H1 (cell line): ENCODE measurements around the gene SRSF12. TPM values are rescaled to one million over a fixed set of nuclear protein-coding genes. Genes with fewer than 3 reads are reported as not detected.
A peak's percentile ranks its signal among the peaks of the same experiment; 100 is the strongest.

Experiments used
- BACH1 ChIP-seq: IDR thresholded peaks from 2 replicates; pipeline ENCODE4 v1.6.1; 2012; ENCODE audit warnings: low read length, improper control_type of control experiment
- CBX5 ChIP-seq: fragments of 300-800, 300-1000 bp; sonication (generic); IDR thresholded peaks from 2 replicates; pipeline ENCODE4 v1.7.1; 2016; ENCODE audit warnings: antibody characterized with exemption, low read length, low read depth
- CEBPB ChIP-seq: IDR thresholded peaks from 2 replicates; pipeline ENCODE4 v1.6.1; 2012; ENCODE audit warnings: low read depth, low read length
- CTBP2 ChIP-seq: IDR thresholded peaks from 2 replicates; pipeline ENCODE4 v1.7.0; 2011; ENCODE audit warnings: borderline replicate concordance, mild to moderate bottlenecking, moderate library complexity, mixed read lengths, low read length; ENCODE audit not compliant: insufficient read depth, insufficient read length
- EP300 ChIP-seq, 2 experiments: IDR thresholded peaks; 1 replicate in 1 of 2; 2 replicates in 1 of 2; pipeline ENCODE4 v1.6.1; 2011 to 2012; ENCODE audit warnings: low read depth in 2 of 2, low read length in 2 of 2, mild to moderate bottlenecking in 2 of 2, borderline replicate concordance in 1 of 2, inconsistent platforms in 1 of 2, moderate library complexity in 1 of 2
- EZH2 ChIP-seq: fragments of 200-600 bp; sonication (generic); IDR thresholded peaks from 2 replicates; pipeline ENCODE4 v1.7.1; 2012; ENCODE audit warnings: low read depth, mild to moderate bottlenecking, moderate library complexity, low read length, inconsistent platforms; ENCODE audit not compliant: severe bottlenecking
- FOSL1 ChIP-seq: IDR thresholded peaks from 2 replicates; pipeline ENCODE4 v1.6.1; 2011; ENCODE audit warnings: mild to moderate bottlenecking, low read depth, low read length, moderate library complexity; ENCODE audit not compliant: insufficient read depth
- GTF2F1 ChIP-seq: IDR thresholded peaks from 2 replicates; pipeline ENCODE4 v1.6.1; 2012; ENCODE audit warnings: low read depth, low read length, improper control_type of control experiment, borderline replicate concordance
- HDAC6 ChIP-seq: IDR thresholded peaks from one replicate; pipeline ENCODE4 v1.7.1; 2012; ENCODE audit warnings: low read depth, mild to moderate bottlenecking, inconsistent platforms, low read length, moderate library complexity
- JUND ChIP-seq: IDR thresholded peaks from 2 replicates; pipeline ENCODE4 v1.6.1; 2011; ENCODE audit warnings: mild to moderate bottlenecking, improper control_type of control experiment, low read length
- KDM1A ChIP-seq: fragments of 200-600, 300-600 bp; sonication (generic); IDR thresholded peaks from 2 replicates; pipeline ENCODE4 v1.7.1; 2016; ENCODE audit warnings: mild to moderate bottlenecking, low read length, borderline replicate concordance
- NRF1 ChIP-seq: IDR thresholded peaks from 2 replicates; pipeline ENCODE4 v1.6.1; 2011; ENCODE audit warnings: mild to moderate bottlenecking, low read depth, low read length, improper control_type of control experiment
- POLR2AphosphoS5 ChIP-seq: IDR thresholded peaks from 2 replicates; pipeline ENCODE4 v1.6.1; 2011; ENCODE audit warnings: low read depth, low read length
- RAD21 ChIP-seq, 2 experiments: IDR thresholded peaks in 1 of 2; conservative IDR thresholded peaks in 1 of 2; 2 replicates each; pipeline ENCODE4 v1.6.1; 2011; ENCODE audit warnings: low read depth in 2 of 2, low read length in 2 of 2, improper control_type of control experiment in 1 of 2, inconsistent platforms in 1 of 2, mild to moderate bottlenecking in 1 of 2, moderate library complexity in 1 of 2
- RFX5 ChIP-seq: IDR thresholded peaks from 2 replicates; pipeline ENCODE4 v1.6.1; 2011; ENCODE audit warnings: low read depth, low read length, improper control_type of control experiment, borderline replicate concordance
- SIX5 ChIP-seq: IDR thresholded peaks from 2 replicates; pipeline ENCODE4 v1.6.1; 2011; ENCODE audit warnings: mild to moderate bottlenecking, low read depth, low read length
- SUZ12 ChIP-seq: fragments of 200-600 bp; sonication (generic); IDR thresholded peaks from 2 replicates; pipeline ENCODE4 v1.6.1; 2012; ENCODE audit warnings: mild to moderate bottlenecking, inconsistent platforms, low read length, moderate library complexity, mixed read lengths
- TCF12 ChIP-seq: IDR thresholded peaks from 2 replicates; pipeline ENCODE4 v1.6.1; 2011; ENCODE audit warnings: low read depth, mild to moderate bottlenecking, low read length
- ZNF274 ChIP-seq: IDR thresholded peaks from 2 replicates; pipeline ENCODE4 v1.7.0; 2012; ENCODE audit warnings: low read length, borderline replicate concordance; ENCODE audit errors: extremely low read depth
- polyA plus RNA-seq, 7 experiments: library from polyadenylated mRNA; depleted of rRNA in 3 of 7; stranded (reverse) in 5 of 7; unstranded in 2 of 7; fragments of >200 nt in 5 of 7; fragments of 200-250 nt in 2 of 7; gene quantifications; 1 replicate in 5 of 7; 2 replicates in 1 of 7; 4 replicates in 1 of 7; pipeline versions ENCODE4 v1.2.1 to v1.2.3, GENCODE V29; 2011 to 2013; ENCODE audit warnings: missing spikeins in 2 of 7, mixed read lengths in 2 of 7
- total RNA-seq: library from RNA; stranded (reverse); fragmentation: NEBNext Ultra II Directional; extraction: Animal tissue kit (Norgen Biotek cat#: 25700); gene quantifications from 2 replicates; pipeline ENCODE4 v1.2.1, GENCODE V29; 2021
- TF ChIP-seq, protein P1 (sequence below): IDR thresholded peaks from 2 replicates; pipeline ENCODE4 v1.6.1; 2012; ENCODE audit warnings: low read length, inconsistent platforms
- TF ChIP-seq, protein P2 (sequence below): IDR thresholded peaks from 2 replicates; pipeline ENCODE4 v1.6.1; 2012; ENCODE audit warnings: inconsistent platforms

The SRSF12 gene
- total and polyA plus RNA-seq, 2 of the 8 experiments (the other 6 are each of a cell fraction or from before 2014, with no cell fraction given), result 2.6 to 4.2 TPM

DNA sequence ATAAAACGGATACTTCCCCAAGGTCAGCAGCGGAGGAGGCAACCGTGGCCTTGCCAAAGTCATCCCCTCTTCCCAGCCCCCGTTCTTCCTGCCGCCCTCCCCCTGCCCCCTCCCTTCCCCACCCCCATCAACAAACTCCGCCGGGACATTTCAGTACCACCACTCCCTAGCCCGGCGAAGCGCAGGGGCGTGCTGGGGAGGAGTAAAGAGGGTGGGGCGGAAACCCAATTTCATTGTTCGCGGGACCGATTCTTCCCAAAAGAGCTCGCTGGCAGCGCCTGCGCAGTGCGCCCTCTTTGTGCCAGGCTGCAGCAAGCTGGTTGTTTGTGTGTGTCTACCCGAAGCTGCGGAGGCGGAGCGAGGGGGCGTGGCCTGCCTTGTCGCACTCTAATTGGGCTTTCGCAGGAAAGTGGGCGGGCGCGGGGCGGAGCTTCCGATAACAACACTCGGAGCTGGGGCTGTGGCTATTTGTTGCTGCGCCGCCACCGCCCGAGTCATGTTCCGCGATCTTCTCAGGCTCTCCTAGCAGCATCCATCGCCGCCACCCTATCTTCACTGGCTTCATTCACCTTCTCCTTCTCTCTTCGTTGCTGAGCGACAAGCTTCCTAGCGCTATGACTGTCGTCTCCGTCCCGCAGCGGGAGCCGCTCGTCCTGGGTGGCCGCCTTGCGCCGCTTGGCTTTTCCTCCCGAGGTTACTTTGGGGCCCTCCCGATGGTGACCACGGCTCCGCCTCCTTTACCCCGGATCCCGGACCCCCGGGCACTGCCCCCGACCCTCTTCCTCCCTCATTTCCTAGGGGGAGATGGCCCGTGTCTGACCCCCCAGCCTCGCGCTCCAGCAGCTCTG lies 37.4 kb downstream of the SRSF12 start, which contains the start of gene PNRC1 (continued):
- TF ChIP-seq CBX5, result no peak
- TF ChIP-seq EP300 (IDR thresholded peaks at IDR 0.05; ENCODE audit: borderline replicate concordance in 1 of 2, low read depth in 2 of 2, low read length in 2 of 2), result peak in 1 of 2 experiments; percentile 7; a peak in 1 of 3 replicates
- peak; percentile 99 for TF ChIP-seq POLR2AphosphoS5
- TF ChIP-seq RFX5, result no peak
- TF ChIP-seq SIX5, result no peak
- no peak for TF ChIP-seq JUND
- TF ChIP-seq CEBPB, result no peak
- no peak for TF ChIP-seq TCF12
- TF ChIP-seq CTBP2, result no peak
- no peak for TF ChIP-seq SUZ12
- TF ChIP-seq, protein P1, sequence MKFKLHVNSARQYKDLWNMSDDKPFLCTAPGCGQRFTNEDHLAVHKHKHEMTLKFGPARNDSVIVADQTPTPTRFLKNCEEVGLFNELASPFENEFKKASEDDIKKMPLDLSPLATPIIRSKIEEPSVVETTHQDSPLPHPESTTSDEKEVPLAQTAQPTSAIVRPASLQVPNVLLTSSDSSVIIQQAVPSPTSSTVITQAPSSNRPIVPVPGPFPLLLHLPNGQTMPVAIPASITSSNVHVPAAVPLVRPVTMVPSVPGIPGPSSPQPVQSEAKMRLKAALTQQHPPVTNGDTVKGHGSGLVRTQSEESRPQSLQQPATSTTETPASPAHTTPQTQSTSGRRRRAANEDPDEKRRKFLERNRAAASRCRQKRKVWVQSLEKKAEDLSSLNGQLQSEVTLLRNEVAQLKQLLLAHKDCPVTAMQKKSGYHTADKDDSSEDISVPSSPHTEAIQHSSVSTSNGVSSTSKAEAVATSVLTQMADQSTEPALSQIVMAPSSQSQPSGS, result no peak
- TF ChIP-seq EZH2, result no peak
- TF ChIP-seq GTF2F1, result 0 out of 2 replicates have a peak, but pooled peaks have one; percentile 91
- TF ChIP-seq HDAC6, result no peak
- no peak for TF ChIP-seq ZNF274
- no peak for TF ChIP-seq FOSL1
- no peak for TF ChIP-seq BACH1
- TF ChIP-seq, protein P2, sequence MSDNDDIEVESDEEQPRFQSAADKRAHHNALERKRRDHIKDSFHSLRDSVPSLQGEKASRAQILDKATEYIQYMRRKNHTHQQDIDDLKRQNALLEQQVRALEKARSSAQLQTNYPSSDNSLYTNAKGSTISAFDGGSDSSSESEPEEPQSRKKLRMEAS, result no peak; the same call in 1 of the 2 replicates
- TF ChIP-seq RAD21 (IDR thresholded peaks at IDR 0.05 in 1 of 2, conservative IDR thresholded peaks at IDR 0.05 in 1 of 2; ENCODE audit: low read depth in 2 of 2, low read length in 2 of 2), result no peak
- TF ChIP-seq NRF1, result peak; percentile 89
- no peak for TF ChIP-seq KDM1A
